ENCODE results near the gene HOXA3.
A peak's percentile ranks its signal among the peaks of the same experiment; 100 is the strongest.

Gene HOXA3

DNA sequence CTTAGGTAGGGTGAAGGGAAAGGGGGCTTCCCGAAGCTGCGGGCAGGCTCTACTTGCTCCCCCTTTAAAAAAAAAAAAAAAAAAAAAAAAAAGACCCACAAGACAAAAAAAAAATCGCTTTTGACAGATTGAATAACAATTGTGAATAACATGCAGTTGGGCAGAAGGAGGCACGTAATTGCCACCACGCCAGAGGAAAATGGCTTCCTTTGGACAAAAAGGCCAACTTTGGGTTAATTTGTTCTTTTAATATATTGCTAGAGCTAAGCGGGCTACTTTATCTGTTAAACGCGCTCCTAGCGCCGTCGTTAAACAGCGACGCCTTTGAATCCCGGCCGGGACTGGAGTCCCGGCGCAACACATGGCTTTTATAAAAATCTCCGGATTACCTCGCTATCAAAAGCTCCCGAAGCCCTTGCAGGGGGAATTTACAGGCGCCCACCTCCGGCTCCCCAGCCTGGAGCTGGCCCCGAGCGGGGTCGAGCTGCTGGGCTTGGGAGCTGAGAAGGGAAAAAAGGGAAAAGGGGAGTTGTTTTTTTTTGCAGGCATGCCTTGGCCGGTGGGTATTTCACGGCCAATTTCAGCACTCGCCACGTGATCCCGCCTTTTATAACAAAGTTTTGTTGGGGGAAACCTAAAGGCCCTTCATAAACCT, 31.4 kb upstream of the HOXA3 start:
- TF ChIP-seq, protein P1, sequence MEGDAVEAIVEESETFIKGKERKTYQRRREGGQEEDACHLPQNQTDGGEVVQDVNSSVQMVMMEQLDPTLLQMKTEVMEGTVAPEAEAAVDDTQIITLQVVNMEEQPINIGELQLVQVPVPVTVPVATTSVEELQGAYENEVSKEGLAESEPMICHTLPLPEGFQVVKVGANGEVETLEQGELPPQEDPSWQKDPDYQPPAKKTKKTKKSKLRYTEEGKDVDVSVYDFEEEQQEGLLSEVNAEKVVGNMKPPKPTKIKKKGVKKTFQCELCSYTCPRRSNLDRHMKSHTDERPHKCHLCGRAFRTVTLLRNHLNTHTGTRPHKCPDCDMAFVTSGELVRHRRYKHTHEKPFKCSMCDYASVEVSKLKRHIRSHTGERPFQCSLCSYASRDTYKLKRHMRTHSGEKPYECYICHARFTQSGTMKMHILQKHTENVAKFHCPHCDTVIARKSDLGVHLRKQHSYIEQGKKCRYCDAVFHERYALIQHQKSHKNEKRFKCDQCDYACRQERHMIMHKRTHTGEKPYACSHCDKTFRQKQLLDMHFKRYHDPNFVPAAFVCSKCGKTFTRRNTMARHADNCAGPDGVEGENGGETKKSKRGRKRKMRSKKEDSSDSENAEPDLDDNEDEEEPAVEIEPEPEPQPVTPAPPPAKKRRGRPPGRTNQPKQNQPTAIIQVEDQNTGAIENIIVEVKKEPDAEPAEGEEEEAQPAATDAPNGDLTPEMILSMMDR (IDR thresholded peaks at IDR 0.05; ENCODE audit: insufficient read depth, low read length), result no peak
- TF ChIP-seq GABPA (IDR thresholded peaks at IDR 0.05; ENCODE audit: low read depth), result no peak
- TF ChIP-seq, protein P2, sequence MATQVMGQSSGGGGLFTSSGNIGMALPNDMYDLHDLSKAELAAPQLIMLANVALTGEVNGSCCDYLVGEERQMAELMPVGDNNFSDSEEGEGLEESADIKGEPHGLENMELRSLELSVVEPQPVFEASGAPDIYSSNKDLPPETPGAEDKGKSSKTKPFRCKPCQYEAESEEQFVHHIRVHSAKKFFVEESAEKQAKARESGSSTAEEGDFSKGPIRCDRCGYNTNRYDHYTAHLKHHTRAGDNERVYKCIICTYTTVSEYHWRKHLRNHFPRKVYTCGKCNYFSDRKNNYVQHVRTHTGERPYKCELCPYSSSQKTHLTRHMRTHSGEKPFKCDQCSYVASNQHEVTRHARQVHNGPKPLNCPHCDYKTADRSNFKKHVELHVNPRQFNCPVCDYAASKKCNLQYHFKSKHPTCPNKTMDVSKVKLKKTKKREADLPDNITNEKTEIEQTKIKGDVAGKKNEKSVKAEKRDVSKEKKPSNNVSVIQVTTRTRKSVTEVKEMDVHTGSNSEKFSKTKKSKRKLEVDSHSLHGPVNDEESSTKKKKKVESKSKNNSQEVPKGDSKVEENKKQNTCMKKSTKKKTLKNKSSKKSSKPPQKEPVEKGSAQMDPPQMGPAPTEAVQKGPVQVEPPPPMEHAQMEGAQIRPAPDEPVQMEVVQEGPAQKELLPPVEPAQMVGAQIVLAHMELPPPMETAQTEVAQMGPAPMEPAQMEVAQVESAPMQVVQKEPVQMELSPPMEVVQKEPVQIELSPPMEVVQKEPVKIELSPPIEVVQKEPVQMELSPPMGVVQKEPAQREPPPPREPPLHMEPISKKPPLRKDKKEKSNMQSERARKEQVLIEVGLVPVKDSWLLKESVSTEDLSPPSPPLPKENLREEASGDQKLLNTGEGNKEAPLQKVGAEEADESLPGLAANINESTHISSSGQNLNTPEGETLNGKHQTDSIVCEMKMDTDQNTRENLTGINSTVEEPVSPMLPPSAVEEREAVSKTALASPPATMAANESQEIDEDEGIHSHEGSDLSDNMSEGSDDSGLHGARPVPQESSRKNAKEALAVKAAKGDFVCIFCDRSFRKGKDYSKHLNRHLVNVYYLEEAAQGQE (IDR thresholded peaks at IDR 0.05; ENCODE audit: insufficient replicate concordance, low read depth), result peak; percentile 13
- Histone ChIP-seq H3K27ac (replicated peaks) (no peak overlapping the region), H3K4me3 (replicated peaks; ENCODE audit: insufficient read depth, low read length) (peak overlapping the region; percentile 54), H3K27me3 (ENCODE audit: insufficient read depth, poor library complexity, severe bottlenecking) (peaks cover 65% of the 10 kb centered on the region)
- DNase-seq (ENCODE audit: low read depth in 1 of 2, low spot score in 1 of 2), result no peak

DNA sequence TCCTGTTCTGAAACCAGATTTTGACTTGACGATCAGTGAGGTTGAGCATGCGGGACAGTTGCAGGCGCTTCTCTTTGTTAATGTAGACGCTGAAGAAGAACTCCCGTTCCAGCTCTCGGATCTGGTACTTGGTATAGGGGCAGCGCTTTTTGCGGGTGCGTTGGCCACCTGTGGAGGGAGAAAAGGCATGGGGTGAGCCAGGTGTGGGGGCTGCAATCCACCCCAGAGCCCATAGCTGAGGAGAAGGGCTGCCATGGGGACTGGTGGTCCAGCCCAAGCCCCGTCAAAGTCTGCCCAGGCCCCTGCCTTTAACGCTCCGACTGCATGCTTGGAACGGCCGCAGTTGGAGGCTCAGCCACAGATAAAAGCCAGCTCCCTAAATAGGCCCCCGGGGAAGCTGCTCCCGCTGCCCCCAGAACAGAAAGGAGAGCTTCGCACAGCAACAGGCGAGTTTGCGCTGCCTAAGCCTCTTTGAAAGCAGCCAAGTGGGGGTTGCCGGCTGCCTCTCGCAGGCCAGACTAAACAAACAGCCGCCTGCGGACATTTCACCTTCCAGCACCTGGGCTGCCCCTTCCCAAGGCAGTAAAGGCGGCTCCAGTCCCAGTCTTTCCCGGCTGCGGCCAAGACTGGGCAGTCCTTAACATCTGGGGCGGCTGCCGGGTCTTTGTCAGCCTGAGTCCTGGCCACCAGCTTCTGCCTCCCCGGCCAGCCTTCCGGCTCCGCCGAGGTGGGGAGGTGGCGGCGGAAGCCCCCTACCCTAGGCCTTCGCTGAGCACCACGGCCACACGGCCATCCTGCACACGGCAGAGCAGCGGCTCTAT, 30.7 kb upstream of the HOXA3 start:
- TF ChIP-seq POLR2AphosphoS5 (IDR thresholded peaks at IDR 0.05; ENCODE audit: low read depth) (no peak), SPI1 (IDR thresholded peaks at IDR 0.05; ENCODE audit: borderline replicate concordance, low read depth) (no peak), GABPA (IDR thresholded peaks at IDR 0.05; ENCODE audit: low read depth) (no peak)
- TF ChIP-seq, protein P2 (IDR thresholded peaks at IDR 0.05; ENCODE audit: insufficient replicate concordance, low read depth), result no peak
- TF ChIP-seq, protein P1 (IDR thresholded peaks at IDR 0.05; ENCODE audit: insufficient read depth, low read length), result no peak
- no peak for DNase-seq (ENCODE audit: low read depth in 1 of 2, low spot score in 1 of 2)
- Histone ChIP-seq H3K27me3 (ENCODE audit: insufficient read depth, poor library complexity, severe bottlenecking) (peaks cover 60% of the 10 kb centered on the region), H3K27ac (replicated peaks) (no peak overlapping the region), H3K4me3 (replicated peaks; ENCODE audit: insufficient read depth, low read length) (no peak overlapping the region)

DNA sequence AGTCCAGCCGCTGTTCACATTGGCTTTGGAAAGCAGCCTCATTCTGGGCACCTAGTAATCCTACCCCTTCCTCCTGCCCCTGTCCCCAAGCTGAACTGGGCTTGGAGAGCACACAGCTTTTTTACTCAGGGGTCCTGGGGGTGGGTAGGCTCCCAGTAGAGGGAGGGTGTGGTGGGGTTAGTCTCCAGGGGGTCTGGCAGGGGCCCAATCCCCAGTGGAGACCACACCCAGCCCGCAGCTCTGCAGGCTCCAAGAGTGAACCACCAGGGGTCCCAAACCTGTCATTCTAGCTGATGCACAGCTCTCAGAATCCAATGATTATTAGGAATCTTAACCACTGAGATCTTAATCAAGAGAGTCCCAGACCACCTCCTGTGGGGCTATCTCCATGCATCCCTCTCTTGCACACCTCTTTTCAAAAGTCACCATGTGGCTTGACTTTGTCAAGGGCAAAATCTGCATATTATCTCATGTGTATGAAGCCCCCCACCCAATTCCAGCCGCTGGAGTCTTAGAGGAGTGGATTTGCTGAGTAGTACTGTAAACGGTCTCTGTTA, 30.0 kb upstream of the HOXA3 start:
- peaks cover 55% of the 10 kb centered on the region for H3K27me3 ChIP-seq (ENCODE audit: insufficient read depth, poor library complexity, severe bottlenecking)
- no peak overlapping the region for H3K4me3 ChIP-seq (replicated peaks; ENCODE audit: insufficient read depth, low read length)
- no peak overlapping the region for H3K27ac ChIP-seq (replicated peaks)
- TF ChIP-seq, protein P1 (IDR thresholded peaks at IDR 0.05; ENCODE audit: insufficient read depth, low read length), result no peak
- no peak for TF ChIP-seq SPI1 (IDR thresholded peaks at IDR 0.05; ENCODE audit: borderline replicate concordance, low read depth)
- TF ChIP-seq POLR2AphosphoS5 (IDR thresholded peaks at IDR 0.05; ENCODE audit: low read depth), result no peak
- TF ChIP-seq GABPA (IDR thresholded peaks at IDR 0.05; ENCODE audit: low read depth), result no peak
- TF ChIP-seq, protein P2 (IDR thresholded peaks at IDR 0.05; ENCODE audit: insufficient replicate concordance, low read depth), result no peak
- DNase-seq (ENCODE audit: low read depth in 1 of 2, low spot score in 1 of 2), result no peak

All from HL-60 (cell line).